Activated CD4-positive, alpha-beta T cell treated with anti-CD3 and anti-CD28 coated beads, Interleukin-2, amount 50 U/mL, for 16 hours (primary cell): ENCODE data around the gene MANSC1.
"Not testable (repeated sequence)": the region's sequence is repeated elsewhere in the genome, so short reads cannot be mapped to it uniquely, and the experiment has no call there.

Experiments
- DNase-seq: peaks from one replicate; pipeline ENCODE4 v3.0.0-alpha.2; 2020

Gene MANSC1

DNA sequence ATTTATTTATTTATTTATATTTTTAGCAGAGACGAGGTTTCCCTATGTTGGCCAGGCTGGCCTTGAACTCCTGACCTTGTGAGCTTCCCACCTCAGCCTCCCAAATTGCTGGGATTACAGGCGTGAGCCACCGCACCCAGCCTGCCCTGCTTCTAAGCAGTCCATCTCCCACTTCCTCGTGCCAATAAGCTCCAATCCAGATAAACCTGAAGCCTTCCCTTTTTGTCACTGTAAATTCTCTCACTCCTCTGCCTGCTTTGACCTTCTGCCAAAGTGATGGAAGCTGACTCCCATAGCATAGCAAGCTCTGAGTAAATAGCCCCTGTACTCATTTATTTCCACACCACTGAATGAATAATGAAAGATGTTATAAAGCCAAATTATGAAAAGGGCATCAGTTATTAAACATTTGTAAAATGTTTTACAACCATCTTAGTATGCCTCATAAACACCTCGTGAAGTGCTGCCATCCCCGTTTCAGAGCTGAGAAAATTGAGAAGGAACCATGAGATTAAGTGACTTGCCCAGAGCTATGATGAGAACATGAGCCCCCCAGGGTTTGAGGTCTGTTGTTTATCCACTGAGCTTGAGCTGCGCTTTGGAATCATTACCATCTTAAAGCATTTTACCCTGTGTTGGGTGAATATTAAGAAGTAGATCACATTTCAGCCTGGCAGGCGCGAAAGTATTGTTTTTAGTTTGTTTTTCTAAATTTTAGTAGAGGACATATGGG is 30.4 kb downstream of the MANSC1 start:
- DNase-seq = no peak

DNA sequence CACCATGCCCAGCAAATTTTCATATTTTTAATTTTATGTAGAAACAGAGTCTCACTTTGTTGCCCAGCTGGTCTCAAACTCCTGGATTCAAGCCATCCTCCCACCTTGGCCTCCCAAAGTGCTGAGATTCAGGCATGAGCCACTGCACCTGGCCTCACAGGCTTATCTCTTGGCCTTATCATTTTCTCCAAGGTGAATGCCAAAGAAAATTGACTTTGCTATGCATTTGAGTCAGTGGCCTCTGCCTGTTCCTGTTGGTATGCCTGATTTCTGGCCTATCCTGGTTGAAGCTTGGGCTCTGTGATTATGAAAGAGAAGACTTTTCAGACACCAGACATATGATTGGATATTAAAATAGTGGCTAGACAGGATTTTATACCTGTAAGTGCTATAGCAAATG is 34.2 kb downstream of the MANSC1 start:
- no peak for DNase-seq

DNA sequence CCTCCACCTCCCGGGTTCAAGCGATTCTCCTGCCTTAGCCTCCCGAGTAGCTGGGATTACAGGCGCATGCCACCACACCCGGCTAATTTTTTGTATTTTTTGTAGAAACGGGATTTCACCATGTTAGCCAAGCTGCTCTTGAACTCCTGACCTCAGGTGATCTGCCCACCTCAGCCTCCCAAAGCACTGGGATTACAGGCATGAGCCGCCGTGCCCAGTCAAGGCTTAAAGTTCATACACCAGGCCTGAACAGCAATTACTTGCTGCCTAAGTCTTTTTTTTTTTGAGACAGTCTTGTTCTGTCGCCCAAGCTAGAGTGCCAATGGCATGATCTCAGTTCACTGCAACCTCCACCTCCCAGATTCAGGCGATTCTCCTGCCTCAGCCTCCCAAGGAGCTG is 39.3 kb downstream of the MANSC1 start:
- DNase-seq = not testable (repeated sequence)

DNA sequence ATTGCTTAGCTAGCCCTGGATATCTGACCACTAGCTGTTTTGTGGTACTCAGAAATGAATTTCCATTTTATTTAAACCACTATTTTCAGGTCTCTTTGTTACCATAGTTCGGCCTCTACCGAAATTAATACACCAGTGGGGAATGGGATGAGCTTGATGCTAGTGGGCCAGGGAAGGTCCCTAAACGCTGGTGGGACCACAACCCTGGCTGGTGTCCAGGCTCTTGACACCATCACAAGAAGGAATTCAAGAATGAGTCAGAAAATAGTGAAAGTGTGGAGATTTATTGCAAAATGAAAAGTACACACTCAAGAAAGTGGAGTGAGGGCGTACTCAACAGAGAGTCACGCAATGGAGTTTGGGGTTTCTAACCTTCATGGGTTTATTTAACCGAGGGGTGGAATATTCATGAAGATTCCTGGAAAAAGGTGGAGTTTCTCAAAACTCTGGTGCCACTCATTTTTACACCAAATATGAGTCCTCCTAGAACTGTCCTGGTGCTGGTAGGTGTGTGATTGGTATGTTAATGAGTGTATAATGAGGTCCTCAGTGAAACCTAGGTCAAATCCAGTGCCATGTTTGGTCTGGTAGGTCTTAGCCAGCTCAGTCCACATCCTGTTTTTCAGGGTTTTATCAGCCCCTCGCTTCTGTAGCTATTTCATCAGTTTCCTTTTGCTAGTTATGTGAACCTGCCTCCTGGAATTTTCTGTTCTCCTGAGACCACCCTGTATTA is 44.3 kb downstream of the MANSC1 start:
- DNase-seq = peak; percentile 18

DNA sequence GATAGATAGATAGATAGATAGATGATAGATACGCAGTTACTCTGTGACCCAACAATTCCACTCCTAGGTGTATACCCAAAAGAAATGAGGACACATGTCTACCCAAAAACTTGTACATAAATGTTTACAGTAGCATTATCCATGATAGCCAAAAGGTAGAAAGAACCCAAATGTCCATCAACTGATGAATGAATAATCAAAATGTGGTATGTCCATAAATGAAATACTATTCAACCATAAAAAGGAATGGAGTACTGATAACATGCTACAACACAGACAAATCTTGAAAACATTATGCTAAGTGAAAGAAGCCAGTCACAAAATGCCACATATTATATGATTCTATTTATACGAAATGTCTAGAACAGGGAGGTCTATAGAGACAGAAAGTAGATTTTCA is 47.1 kb downstream of the MANSC1 start:
- DNase-seq = no peak

DNA sequence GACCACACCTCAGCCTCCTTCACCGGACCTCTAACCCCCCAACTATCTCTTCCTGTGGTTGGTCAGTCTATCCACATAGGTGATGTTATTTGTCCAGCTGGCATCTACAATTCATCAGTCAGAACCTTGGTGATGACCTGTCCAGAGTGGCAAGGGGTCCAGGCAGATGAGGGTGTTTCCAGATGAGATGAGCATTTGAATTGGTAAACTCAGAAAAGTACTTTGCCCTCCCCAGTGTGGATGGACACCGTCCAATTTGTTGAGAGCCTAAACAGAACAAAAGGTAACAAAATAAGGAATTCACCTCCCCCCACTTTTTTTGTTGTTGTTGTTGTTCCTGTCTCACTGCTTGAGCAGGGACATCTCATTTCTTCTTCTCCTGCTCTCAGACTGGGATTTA is 48.9 kb downstream of the MANSC1 start:
- no peak for DNase-seq

DNA sequence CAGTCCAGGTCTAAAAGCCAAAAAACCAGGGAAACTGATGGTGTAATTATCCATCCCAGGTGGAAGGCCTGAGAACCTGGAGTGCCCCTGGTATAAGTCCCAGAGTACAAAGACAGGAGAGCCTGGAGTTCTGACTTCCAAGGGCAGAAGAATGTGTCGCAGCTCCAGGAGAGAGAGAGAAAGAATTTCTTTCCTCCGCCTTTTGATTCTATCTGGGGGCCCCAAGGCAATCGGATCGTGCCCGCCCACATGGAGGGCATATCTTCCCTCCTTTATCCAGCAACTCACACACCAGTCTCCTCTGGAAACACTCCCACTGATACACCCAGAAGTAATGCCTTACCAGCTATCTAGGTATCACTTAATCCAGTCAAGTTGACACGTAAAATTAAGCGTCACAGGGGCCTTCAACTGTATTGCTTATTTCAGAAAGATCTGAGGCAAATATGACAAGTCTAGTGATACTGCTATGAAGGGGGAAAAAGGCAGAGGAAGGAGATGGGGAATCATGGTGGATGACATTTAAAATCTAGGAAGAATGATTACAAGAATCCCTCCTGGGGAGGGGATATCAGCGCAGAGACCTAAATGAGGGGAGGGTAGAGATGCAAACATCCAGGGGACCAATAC is 52.7 kb downstream of the MANSC1 start:
- DNase-seq = no peak

DNA sequence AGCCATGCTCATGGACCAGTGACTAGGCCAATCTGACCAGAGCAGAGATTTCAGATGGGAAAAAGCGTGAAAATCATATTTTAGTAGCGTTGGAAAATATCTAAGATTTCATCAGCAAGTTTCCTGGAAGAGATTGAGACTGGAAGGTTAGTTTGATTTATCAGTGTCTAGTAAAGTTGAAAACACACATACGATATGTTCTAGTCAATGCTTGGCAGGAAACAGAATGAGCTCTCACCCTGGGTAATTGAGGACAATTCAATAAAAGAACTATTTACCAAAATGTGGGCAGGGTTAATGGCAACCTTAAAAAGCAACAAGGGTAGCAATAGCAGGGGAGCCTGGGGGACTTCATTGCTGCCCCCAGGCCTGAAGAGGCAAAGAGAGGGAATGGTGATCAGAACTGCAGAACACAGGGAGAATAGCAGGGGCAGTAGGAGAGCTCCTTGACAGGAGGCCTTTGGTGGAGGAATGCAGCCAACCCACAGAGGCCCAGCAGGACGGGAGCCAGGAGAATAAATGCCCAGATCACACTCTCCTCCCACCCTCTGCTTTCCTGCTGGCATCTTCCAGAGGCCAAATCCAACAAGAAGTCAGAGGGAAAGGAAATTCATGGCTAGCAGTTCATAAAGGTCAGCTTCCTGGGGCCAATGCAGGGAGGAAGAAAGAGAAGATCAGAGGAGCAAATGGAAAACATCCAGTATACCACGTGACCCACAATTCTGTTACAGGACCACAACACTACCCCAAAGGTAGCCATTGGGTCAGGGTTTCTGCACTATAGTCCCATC is 55.6 kb downstream of the MANSC1 start:
- DNase-seq = no peak

DNA sequence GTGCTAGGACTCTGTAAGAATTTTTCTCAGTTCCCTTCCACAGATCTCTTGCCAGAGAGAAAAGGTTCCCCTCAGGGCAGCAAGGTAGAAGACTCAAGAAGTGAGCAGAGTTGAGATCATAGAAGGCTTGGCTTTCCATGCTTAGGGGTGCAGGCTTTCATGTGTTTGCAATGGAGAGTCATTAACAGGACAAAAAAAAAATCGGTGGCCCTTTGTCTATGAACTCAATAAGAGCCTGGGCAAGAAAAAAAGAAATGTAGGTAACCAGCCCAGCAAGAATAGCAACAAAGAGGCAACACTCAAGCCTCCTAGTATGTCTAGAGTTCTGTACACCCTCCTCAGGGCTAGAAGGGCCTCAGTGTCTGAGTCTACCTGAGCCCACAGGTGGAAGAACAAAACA is 59.8 kb downstream of the MANSC1 start:
- DNase-seq = no peak

DNA sequence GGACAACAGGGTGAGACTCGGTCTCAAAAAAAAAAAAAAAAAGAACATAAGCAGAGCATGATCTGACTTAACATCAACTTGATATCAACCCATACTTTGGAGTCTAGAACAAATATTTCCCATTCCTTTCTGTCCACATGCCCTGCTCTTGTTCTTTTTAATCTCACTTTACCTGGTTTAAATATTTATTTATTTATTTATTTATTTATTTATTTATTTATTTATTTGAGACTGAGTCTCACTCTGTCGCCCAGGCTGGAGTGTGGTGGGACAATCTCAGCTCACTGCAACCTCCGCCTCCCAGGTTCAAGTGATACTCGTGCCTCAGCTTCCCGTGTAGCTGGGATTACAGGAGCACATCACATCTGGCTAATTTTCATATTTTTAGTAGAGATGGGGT is 63.6 kb downstream of the MANSC1 start:
- DNase-seq = no peak

DNA sequence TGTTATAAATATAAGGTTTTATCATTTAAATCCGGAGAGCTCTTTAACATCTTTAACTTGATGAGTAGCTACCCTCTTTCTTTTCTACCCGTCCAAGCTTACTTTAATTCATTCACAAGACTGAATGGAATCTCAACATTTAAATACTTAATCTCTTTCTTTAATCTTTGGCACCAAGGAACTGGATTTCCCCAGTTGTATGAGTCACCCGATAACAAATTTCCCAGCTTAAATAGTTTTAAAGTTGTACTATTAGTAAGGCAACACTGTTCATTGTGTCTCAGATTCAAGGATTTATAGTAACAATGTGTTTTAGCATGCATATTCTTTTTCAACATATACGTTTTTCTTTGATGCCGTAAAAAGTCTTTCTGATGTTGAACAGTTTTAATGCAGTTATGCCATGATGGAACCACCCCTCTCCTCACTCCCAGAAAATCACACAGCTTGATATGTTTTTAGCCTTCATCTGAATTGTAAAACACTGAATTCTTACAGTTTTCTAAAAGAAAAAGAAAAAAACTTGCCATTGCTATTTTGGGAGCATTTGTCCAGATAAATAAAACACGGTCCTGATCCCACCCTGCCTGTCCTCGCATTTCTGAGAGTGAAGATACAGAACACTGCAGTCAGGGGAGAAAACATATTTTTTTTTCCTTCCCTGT is 67.1 kb downstream of the MANSC1 start:
- DNase-seq = no peak

DNA sequence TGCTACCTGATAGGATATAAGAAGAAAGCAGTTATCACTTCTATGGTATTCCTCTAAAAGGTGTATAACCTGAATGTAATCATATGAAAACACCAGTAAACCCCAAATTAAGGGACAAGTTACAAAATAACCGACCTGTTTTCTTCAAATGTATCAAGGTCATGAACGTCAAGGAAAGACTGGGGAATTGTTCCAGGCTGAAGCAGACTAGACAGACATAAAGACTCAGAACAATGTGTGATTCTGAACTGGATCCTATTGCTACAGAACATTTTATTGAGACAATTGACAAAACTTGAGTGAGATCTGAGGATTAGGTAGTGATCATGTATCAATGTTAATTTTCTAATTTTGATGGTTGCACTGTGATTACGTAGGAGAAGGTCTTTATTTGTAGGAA is 67.8 kb downstream of the MANSC1 start:
- no peak for DNase-seq

DNA sequence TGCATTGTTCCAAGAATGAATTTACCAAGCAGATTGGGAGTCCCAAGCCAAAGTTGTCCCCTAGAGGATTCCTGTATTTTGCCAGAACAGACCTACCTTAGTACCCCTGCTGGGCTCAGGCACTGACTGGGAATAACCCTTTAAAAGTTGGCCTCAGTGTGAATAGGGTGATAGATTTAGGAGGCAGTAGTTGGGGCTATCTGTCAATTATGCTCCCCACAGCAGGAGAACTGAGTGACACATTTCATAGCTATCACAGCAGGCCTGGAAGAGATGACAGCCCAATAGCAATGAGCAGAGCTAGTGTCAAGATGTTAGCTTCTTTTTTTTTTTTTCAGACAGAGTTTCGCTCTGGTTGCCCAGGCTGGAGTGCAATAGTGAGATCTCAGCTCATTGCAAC is 68.9 kb downstream of the MANSC1 start:
- DNase-seq = no peak

DNA sequence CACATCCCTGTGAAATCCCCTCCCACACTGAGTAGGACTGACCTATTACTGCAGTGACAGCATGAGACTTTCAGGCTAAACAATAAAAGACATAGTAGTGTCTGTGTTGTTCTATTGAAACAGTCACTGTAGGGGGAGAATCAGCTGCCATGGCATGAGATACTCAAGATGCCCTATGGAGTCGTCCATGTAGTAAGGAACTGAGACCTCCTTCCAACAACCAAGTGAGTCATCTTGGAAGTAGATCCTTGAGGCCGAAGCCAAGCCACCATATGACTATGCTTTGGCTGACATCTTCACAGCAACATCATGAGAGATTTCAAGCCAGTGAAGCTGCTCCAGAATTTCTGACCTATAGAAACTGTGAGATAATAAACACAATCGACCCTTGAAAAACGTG is 71.1 kb downstream of the MANSC1 start:
- no peak for DNase-seq
